H1 (cell line): ENCODE results near the gene EEF2K. TPM values are rescaled to one million over a fixed set of nuclear protein-coding genes. Genes with fewer than 3 reads are reported as not detected.
A peak's percentile ranks its signal among the peaks of the same experiment; 100 is the strongest.

Experiments used
- BCL11A ChIP-seq, 2 experiments: IDR thresholded peaks; one replicate each; pipeline ENCODE4 v1.6.1; 2011; ENCODE audit warnings: low read depth in 2 of 2, low read length in 2 of 2, mild to moderate bottlenecking in 2 of 2
- BRCA1 ChIP-seq: IDR thresholded peaks from 2 replicates; pipeline ENCODE4 v1.6.1; 2012; ENCODE audit warnings: low read depth, low read length, improper control_type of control experiment
- CBX5 ChIP-seq: fragments of 300-800, 300-1000 bp; sonication (generic); IDR thresholded peaks from 2 replicates; pipeline ENCODE4 v1.7.1; 2016; ENCODE audit warnings: antibody characterized with exemption, low read length, low read depth
- CEBPB ChIP-seq: IDR thresholded peaks from 2 replicates; pipeline ENCODE4 v1.6.1; 2012; ENCODE audit warnings: low read depth, low read length
- CTBP2 ChIP-seq: IDR thresholded peaks from 2 replicates; pipeline ENCODE4 v1.7.0; 2011; ENCODE audit warnings: borderline replicate concordance, mild to moderate bottlenecking, moderate library complexity, mixed read lengths, low read length; ENCODE audit not compliant: insufficient read depth, insufficient read length
- EP300 ChIP-seq, 2 experiments: IDR thresholded peaks; 1 replicate in 1 of 2; 2 replicates in 1 of 2; pipeline ENCODE4 v1.6.1; 2011 to 2012; ENCODE audit warnings: low read depth in 2 of 2, low read length in 2 of 2, mild to moderate bottlenecking in 2 of 2, borderline replicate concordance in 1 of 2, inconsistent platforms in 1 of 2, moderate library complexity in 1 of 2
- FOSL1 ChIP-seq: IDR thresholded peaks from 2 replicates; pipeline ENCODE4 v1.6.1; 2011; ENCODE audit warnings: mild to moderate bottlenecking, low read depth, low read length, moderate library complexity; ENCODE audit not compliant: insufficient read depth
- GABPA ChIP-seq: IDR thresholded peaks from 2 replicates; pipeline ENCODE4 v1.6.1; 2011; ENCODE audit warnings: mild to moderate bottlenecking, low read length, moderate library complexity, borderline replicate concordance; ENCODE audit not compliant: insufficient read depth
- HDAC2 ChIP-seq, 2 experiments: fragments of 300-600 bp in 1 of 2; sonication (generic) in 1 of 2; IDR thresholded peaks; 2 replicates each; pipeline ENCODE4 v1.6.1; 2011 to 2012; ENCODE audit warnings: low read depth in 2 of 2, low read length in 2 of 2, mild to moderate bottlenecking in 2 of 2, moderate library complexity in 2 of 2, borderline replicate concordance in 1 of 2, inconsistent platforms in 1 of 2
- HDAC6 ChIP-seq: IDR thresholded peaks from one replicate; pipeline ENCODE4 v1.7.1; 2012; ENCODE audit warnings: low read depth, mild to moderate bottlenecking, inconsistent platforms, low read length, moderate library complexity
- JUN ChIP-seq: IDR thresholded peaks from 2 replicates; pipeline ENCODE4 v1.6.1; 2011; ENCODE audit warnings: low read depth, mild to moderate bottlenecking, improper control_type of control experiment, low read length
- JUND ChIP-seq: IDR thresholded peaks from 2 replicates; pipeline ENCODE4 v1.6.1; 2011; ENCODE audit warnings: mild to moderate bottlenecking, improper control_type of control experiment, low read length
- KDM1A ChIP-seq: fragments of 200-600, 300-600 bp; sonication (generic); IDR thresholded peaks from 2 replicates; pipeline ENCODE4 v1.7.1; 2016; ENCODE audit warnings: mild to moderate bottlenecking, low read length, borderline replicate concordance
- KDM4A ChIP-seq: IDR thresholded peaks from one replicate; pipeline ENCODE4 v1.7.1; 2012; ENCODE audit warnings: low read depth, mild to moderate bottlenecking, moderate library complexity, low read length, inconsistent platforms; ENCODE audit not compliant: severe bottlenecking
- NRF1 ChIP-seq: IDR thresholded peaks from 2 replicates; pipeline ENCODE4 v1.6.1; 2011; ENCODE audit warnings: mild to moderate bottlenecking, low read depth, low read length, improper control_type of control experiment
- RNF2 ChIP-seq: fragments of 200-900, 300-1000 bp; sonication (generic); IDR thresholded peaks from 2 replicates; pipeline ENCODE4 v1.7.1; 2016; ENCODE audit warnings: borderline replicate concordance, low read depth, mild to moderate bottlenecking, antibody characterized with exemption, low read length; ENCODE audit not compliant: poor library complexity, severe bottlenecking; ENCODE audit errors: missing control alignments
- SAP30 ChIP-seq: fragments of 300-600 bp; sonication (generic); IDR thresholded peaks from 2 replicates; pipeline ENCODE4 v1.7.1; 2012; ENCODE audit warnings: low read length, moderate library complexity, mild to moderate bottlenecking, inconsistent platforms; ENCODE audit not compliant: insufficient read depth, insufficient replicate concordance
- SIX5 ChIP-seq: IDR thresholded peaks from 2 replicates; pipeline ENCODE4 v1.6.1; 2011; ENCODE audit warnings: mild to moderate bottlenecking, low read depth, low read length
- SP2 ChIP-seq: IDR thresholded peaks from 2 replicates; pipeline ENCODE4 v1.6.1; 2012; ENCODE audit warnings: mild to moderate bottlenecking, low read length, inconsistent platforms
- SRF ChIP-seq: IDR thresholded peaks from 2 replicates; pipeline ENCODE4 v1.6.1; 2011; ENCODE audit warnings: mild to moderate bottlenecking, low read depth, low read length, moderate library complexity
- TAF1 ChIP-seq: IDR thresholded peaks from 2 replicates; pipeline ENCODE4 v1.6.1; 2011; ENCODE audit warnings: mild to moderate bottlenecking, low read depth, low read length
- TCF12 ChIP-seq: IDR thresholded peaks from 2 replicates; pipeline ENCODE4 v1.6.1; 2011; ENCODE audit warnings: low read depth, mild to moderate bottlenecking, low read length
- polyA plus RNA-seq, 7 experiments: library from polyadenylated mRNA; depleted of rRNA in 3 of 7; stranded (reverse) in 5 of 7; unstranded in 2 of 7; fragments of >200 nt in 5 of 7; fragments of 200-250 nt in 2 of 7; gene quantifications; 1 replicate in 5 of 7; 2 replicates in 1 of 7; 4 replicates in 1 of 7; pipeline versions ENCODE4 v1.2.1 to v1.2.3, GENCODE V29; 2011 to 2013; ENCODE audit warnings: missing spikeins in 2 of 7, mixed read lengths in 2 of 7
- total RNA-seq: library from RNA; stranded (reverse); fragmentation: NEBNext Ultra II Directional; extraction: Animal tissue kit (Norgen Biotek cat#: 25700); gene quantifications from 2 replicates; pipeline ENCODE4 v1.2.1, GENCODE V29; 2021

EEF2K gene
- total and polyA plus RNA-seq, 2 of the 8 experiments (the other 6 are each of a cell fraction or from before 2014, with no cell fraction given), result 14.9 to 30.2 TPM

DNA sequence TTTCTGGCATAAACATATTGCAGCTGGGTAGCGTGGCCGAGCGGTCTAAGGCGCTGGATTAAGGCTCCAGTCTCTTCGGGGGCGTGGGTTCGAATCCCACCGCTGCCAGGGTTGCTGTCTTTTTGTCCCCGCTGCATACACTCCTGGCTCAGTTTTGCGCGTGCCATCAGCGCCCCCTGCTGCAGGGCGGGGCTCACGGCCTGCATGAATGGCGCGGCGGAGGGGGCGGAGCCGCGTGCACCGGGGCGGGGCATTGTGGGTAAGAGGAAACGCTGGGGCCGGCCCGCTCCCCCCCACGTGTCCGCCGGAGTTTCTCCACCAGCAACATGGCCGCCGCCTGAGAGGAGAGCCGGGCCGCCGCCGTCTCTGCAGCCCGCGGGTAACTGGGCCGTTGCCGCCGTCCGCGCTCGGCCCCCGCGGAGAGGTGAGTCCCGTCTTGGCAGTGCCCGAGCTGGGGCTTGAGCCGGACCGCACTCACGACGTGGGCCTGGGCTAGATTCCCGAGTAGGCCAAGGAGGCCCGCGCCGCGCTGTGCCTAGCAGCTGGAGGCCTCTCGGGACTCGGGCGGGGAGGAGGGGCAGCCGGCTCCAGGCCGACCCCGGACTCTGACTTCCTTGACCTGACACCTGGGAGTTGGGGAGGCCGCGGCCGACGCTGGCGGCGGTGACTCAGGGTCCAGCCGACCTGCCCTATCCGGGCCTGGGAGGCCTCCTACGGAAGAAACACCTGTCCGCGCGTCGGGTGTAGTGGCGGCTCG is 91.2 kb downstream of the EEF2K start, which contains the start of gene POLR3E (continued):
- TF ChIP-seq SIX5, result no peak
- TF ChIP-seq HDAC6, result no peak
- no peak for TF ChIP-seq JUN
- TF ChIP-seq FOSL1, result no peak
- TF ChIP-seq SRF, result 0 out of 2 replicates have a peak, but pooled peaks have one; percentile 13
- 0 out of 2 replicates have a peak, but pooled peaks have one; percentile 15 for TF ChIP-seq KDM1A
- TF ChIP-seq CEBPB, result peak; percentile 76
- TF ChIP-seq SAP30, result no peak
- TF ChIP-seq JUND, result no peak; the same call in 1 of the 2 replicates
- TF ChIP-seq KDM4A, result peak; percentile 49
- no peak for TF ChIP-seq BCL11A (IDR thresholded peaks at IDR 0.05; ENCODE audit: low read depth in 2 of 2, low read length in 2 of 2)
- peak in 1 of 2 experiments; percentile 30; a peak in 1 of 3 replicates for TF ChIP-seq EP300 (IDR thresholded peaks at IDR 0.05; ENCODE audit: borderline replicate concordance in 1 of 2, low read depth in 2 of 2, low read length in 2 of 2)
- TF ChIP-seq TCF12, result 0 out of 2 replicates have a peak, but pooled peaks have one; percentile 53
- no peak for TF ChIP-seq GABPA
- TF ChIP-seq HDAC2 (IDR thresholded peaks at IDR 0.05; ENCODE audit: borderline replicate concordance in 1 of 2, low read depth in 2 of 2, low read length in 2 of 2), result no peak
- peak; percentile 88 for TF ChIP-seq TAF1
- no peak for TF ChIP-seq RNF2
- no peak for TF ChIP-seq BRCA1
- TF ChIP-seq CTBP2, result peak; percentile 23
- no peak for TF ChIP-seq SP2
- no peak for TF ChIP-seq CBX5
- peak; percentile 33; the same call in 1 of the 2 replicates for TF ChIP-seq NRF1
